Measurements from ENCODE around the gene ILK. TPM values are rescaled to one million over a fixed set of nuclear protein-coding genes. Genes with fewer than 3 reads are reported as not detected.

ILK gene
- total and polyA plus RNA-seq, 2 donors (not counting 3 experiments of a cell fraction or from before 2014, with no cell fraction given), result 221 to 296 TPM

- H3K4me2 ChIP-seq (ENCODE audit: insufficient read depth, low read length), result peak overlapping the region; percentile 26
- peak; percentile 84 for DNase-seq (ENCODE audit: low read depth, low spot score)
These were observed 26.9 kb upstream of the ILK start for GRCh38 chr11:6576471-6577373.

GRCh38 chr11:6578134-6578533 is 25.4 kb upstream of the ILK start:
- ChIA-PET CTCF (interaction anchor here (1.0 to 1.8 kb wide), 3 partner anchors 25 to 47 kb away, joined by 4 to 8 read pairs (median 5); no protein-coding TSS in a partner anchor), POLR2A (interaction anchor here (0.6 kb wide), 1 partner anchor 43 kb away, joined by 3 read pairs; no protein-coding TSS in a partner anchor)
- FAIRE-seq (no peak), DNase-seq (ENCODE audit: low read depth, low spot score) (no peak)
- no peaks in the 10 kb centered on the region for H3K9me1 ChIP-seq (replicated peaks; ENCODE audit: control insufficient read depth, extremely low read depth, insufficient read depth, low read length)
- no peak for TF ChIP-seq MYC (IDR thresholded peaks at IDR 0.05; ENCODE audit: low read depth, low read length)
- TF ChIP-seq, protein P1, sequence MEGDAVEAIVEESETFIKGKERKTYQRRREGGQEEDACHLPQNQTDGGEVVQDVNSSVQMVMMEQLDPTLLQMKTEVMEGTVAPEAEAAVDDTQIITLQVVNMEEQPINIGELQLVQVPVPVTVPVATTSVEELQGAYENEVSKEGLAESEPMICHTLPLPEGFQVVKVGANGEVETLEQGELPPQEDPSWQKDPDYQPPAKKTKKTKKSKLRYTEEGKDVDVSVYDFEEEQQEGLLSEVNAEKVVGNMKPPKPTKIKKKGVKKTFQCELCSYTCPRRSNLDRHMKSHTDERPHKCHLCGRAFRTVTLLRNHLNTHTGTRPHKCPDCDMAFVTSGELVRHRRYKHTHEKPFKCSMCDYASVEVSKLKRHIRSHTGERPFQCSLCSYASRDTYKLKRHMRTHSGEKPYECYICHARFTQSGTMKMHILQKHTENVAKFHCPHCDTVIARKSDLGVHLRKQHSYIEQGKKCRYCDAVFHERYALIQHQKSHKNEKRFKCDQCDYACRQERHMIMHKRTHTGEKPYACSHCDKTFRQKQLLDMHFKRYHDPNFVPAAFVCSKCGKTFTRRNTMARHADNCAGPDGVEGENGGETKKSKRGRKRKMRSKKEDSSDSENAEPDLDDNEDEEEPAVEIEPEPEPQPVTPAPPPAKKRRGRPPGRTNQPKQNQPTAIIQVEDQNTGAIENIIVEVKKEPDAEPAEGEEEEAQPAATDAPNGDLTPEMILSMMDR (IDR thresholded peaks at IDR 0.05; ENCODE audit: extremely low read depth in 1 of 2, insufficient read depth in 1 of 2, low read depth in 1 of 2, low read length in 2 of 2), result no peak
- no peak for TF ChIP-seq EZH2 (IDR thresholded peaks at IDR 0.05; ENCODE audit: borderline replicate concordance, low read depth, low read length, severe bottlenecking)
- no peak for TF ChIP-seq JUN (IDR thresholded peaks at IDR 0.05; ENCODE audit: borderline replicate concordance, insufficient read depth, insufficient read length, low read depth)
- no peak for TF ChIP-seq POLR2AphosphoS5 (IDR thresholded peaks at IDR 0.05; ENCODE audit: insufficient read depth, low read depth, low read length)
- no peak for TF ChIP-seq POLR2A (IDR thresholded peaks at IDR 0.05; ENCODE audit: low read depth, low read length)
- TF ChIP-seq, protein P2, sequence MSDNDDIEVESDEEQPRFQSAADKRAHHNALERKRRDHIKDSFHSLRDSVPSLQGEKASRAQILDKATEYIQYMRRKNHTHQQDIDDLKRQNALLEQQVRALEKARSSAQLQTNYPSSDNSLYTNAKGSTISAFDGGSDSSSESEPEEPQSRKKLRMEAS (IDR thresholded peaks at IDR 0.05; ENCODE audit: insufficient read depth, insufficient read length), result no peak
- no peak for TF ChIP-seq GATA2 (IDR thresholded peaks at IDR 0.05; ENCODE audit: insufficient read depth, insufficient read length, low read depth, low read length)
- no peaks in the 10 kb centered on the region for H3K79me2 ChIP-seq (ENCODE audit: control insufficient read depth, insufficient read depth, low read length)
- H3K9me3 ChIP-seq (replicated peaks; ENCODE audit: control insufficient read depth, insufficient read depth, low read length), result no peaks in the 10 kb centered on the region
- intact Hi-C loops (cut with micrococcal nuclease) (no loop called here), dilution Hi-C loops (cut with MboI; ENCODE audit: extremely low pct_ligation_motif_present, low sequenced_read_pairs) (no loop called here)
- no peaks in the 10 kb centered on the region for H3K27me3 ChIP-seq (ENCODE audit: control insufficient read depth in 2 of 2, insufficient read depth in 2 of 2, low read length in 2 of 2)
- H3K27ac ChIP-seq (ENCODE audit: insufficient read depth, low read depth, low read length), result no peak overlapping the region
- no TSS peak for BruUV-seq (replicated peaks)
- H4K20me1 ChIP-seq (replicated peaks; ENCODE audit: control insufficient read depth, extremely low read depth, insufficient read depth, low read length), result no peaks in the 10 kb centered on the region
- no peak overlapping the region for H2AFZ ChIP-seq (ENCODE audit: low read depth, low read length)
- H3K36me3 ChIP-seq (ENCODE audit: control insufficient read depth in 2 of 2, extremely low read depth in 1 of 2, insufficient read depth in 2 of 2, low read length in 2 of 2), result peaks cover 0 to 2% of the 10 kb centered on the region in 2 experiments
- no peak overlapping the region for H3K4me3 ChIP-seq (replicated peaks in 1 of 3; ENCODE audit: insufficient read depth in 1 of 3, low read depth in 1 of 3, low read length in 3 of 3)
- peaks cover 32% of the 10 kb centered on the region for H3K4me1 ChIP-seq (ENCODE audit: control insufficient read depth, extremely low read depth, insufficient read depth, low read length)
- no peak overlapping the region for H3K4me2 ChIP-seq (ENCODE audit: insufficient read depth, low read length)
- no peak overlapping the region for H3K9ac ChIP-seq (replicated peaks; ENCODE audit: extremely low read depth, insufficient read depth, low read length)

More at GRCh38 chr11:6576471-6577373, 26.9 kb upstream of the ILK start:
- peaks cover 32% of the 10 kb centered on the region for H3K4me1 ChIP-seq (ENCODE audit: control insufficient read depth, extremely low read depth, insufficient read depth, low read length)
- TSS peak; percentile 63 for BruUV-seq (replicated peaks)
- H3K27ac ChIP-seq (ENCODE audit: insufficient read depth, low read depth, low read length), result peak overlapping the region; percentile 69
- H3K27me3 ChIP-seq (ENCODE audit: control insufficient read depth in 2 of 2, insufficient read depth in 2 of 2, low read length in 2 of 2), result no peaks in the 10 kb centered on the region
- TF ChIP-seq FOS (IDR thresholded peaks at IDR 0.05; ENCODE audit: borderline replicate concordance, insufficient read depth, low read length) (peak; percentile 54), POLR2A (IDR thresholded peaks at IDR 0.05; ENCODE audit: low read depth, low read length) (no peak), JUN (IDR thresholded peaks at IDR 0.05; ENCODE audit: borderline replicate concordance, insufficient read depth, insufficient read length, low read depth) (peak; percentile 67), EZH2 (IDR thresholded peaks at IDR 0.05; ENCODE audit: borderline replicate concordance, low read depth, low read length, severe bottlenecking) (no peak), POLR2AphosphoS5 (IDR thresholded peaks at IDR 0.05; ENCODE audit: insufficient read depth, low read depth, low read length) (peak; percentile 41)
- no peaks in the 10 kb centered on the region for H4K20me1 ChIP-seq (replicated peaks; ENCODE audit: control insufficient read depth, extremely low read depth, insufficient read depth, low read length)
- H3K9ac ChIP-seq (replicated peaks; ENCODE audit: extremely low read depth, insufficient read depth, low read length), result peak overlapping the region; percentile 28
- peak; percentile 82 for FAIRE-seq
- intact Hi-C loops (cut with micrococcal nuclease) (loop anchor here (1.0 to 2.0 kb wide), 4 partner anchors 27 to 107 kb away; partner anchors contain the start of genes ARFIP2, ILK, MRPL17 and RRP8), dilution Hi-C loops (cut with MboI; ENCODE audit: extremely low pct_ligation_motif_present, low sequenced_read_pairs) (no loop called here)
- peak overlapping the region in 1 of 3 experiments; percentile 0 for H3K4me3 ChIP-seq (replicated peaks in 1 of 3; ENCODE audit: insufficient read depth in 1 of 3, low read depth in 1 of 3, low read length in 3 of 3)
- peak overlapping the region; percentile 1 for H2AFZ ChIP-seq (ENCODE audit: low read depth, low read length)
- no peaks in the 10 kb centered on the region for H3K79me2 ChIP-seq (ENCODE audit: control insufficient read depth, insufficient read depth, low read length)
- CTCF ChIA-PET, result interaction anchor here (0.6 to 2.0 kb wide), 9 partner anchors 8 to 71 kb away, joined by 3 to 8 read pairs (median 4); no protein-coding TSS in a partner anchor
- POLR2A ChIA-PET, result no interaction called here
- peaks cover 0 to 2% of the 10 kb centered on the region in 2 experiments for H3K36me3 ChIP-seq (ENCODE audit: control insufficient read depth in 2 of 2, extremely low read depth in 1 of 2, insufficient read depth in 2 of 2, low read length in 2 of 2)
- no peaks in the 10 kb centered on the region for H3K9me1 ChIP-seq (replicated peaks; ENCODE audit: control insufficient read depth, extremely low read depth, insufficient read depth, low read length)
- H3K9me3 ChIP-seq (replicated peaks; ENCODE audit: control insufficient read depth, insufficient read depth, low read length), result no peaks in the 10 kb centered on the region

Measured in endothelial cell of umbilical vein (primary cell).